ENCODE results near the gene AGAP2. TPM values are rescaled to one million over a fixed set of nuclear protein-coding genes. Genes with fewer than 3 reads are reported as not detected.
"Not testable (repeated sequence)": the region's sequence is repeated elsewhere in the genome, so short reads cannot be mapped to it uniquely, and the experiment has no call there.

AGAP2 gene
- polyA plus RNA-seq (ENCODE audit: insufficient read length in 4 of 4), result 1 to 10 TPM; 1.1 to 1.8 (median 1.2) TPM

DNA sequence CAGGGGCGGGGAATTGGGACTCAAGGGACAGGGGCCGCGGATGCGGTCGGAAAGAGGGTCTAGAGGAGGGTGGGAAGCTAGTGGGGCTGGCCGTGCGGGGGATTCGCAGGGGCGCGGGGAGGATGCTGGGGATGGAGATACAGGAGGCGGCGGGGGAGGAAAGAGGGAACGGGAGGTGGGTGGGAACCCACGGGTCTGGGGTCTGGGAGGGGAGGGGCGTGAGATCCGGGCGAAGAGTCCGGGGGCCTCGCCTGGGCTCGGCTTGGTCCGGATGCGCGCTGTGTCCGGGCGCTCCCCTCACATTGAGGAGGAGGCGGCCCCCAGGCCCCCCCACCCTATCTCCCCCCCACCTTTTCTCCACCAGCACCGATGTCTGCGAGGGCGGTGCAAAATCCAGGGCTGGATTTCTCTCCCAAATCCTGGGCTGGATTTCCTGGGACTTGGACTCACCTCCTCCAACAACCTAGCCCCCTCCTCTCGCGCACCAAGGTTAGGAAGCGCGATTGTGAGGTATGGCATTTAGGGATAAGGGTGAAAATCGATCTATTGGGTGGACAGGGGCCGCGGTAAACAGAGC is at the start of gene AGAP2:
Gene AGAP2 (minus strand): TSS at position 82 of the 577 bp plus-strand sequence. CDS start 496 bp downstream, outside the sequence.
- no peak for DNase-seq (ENCODE audit: low read depth in 4 of 4, low spot score in 2 of 4)

GRCh38 chr12:57783861-57784260 is 45.3 kb upstream of the AGAP2 start:
- no peak for DNase-seq (ENCODE audit: low read depth in 4 of 4, low spot score in 2 of 4)

DNA sequence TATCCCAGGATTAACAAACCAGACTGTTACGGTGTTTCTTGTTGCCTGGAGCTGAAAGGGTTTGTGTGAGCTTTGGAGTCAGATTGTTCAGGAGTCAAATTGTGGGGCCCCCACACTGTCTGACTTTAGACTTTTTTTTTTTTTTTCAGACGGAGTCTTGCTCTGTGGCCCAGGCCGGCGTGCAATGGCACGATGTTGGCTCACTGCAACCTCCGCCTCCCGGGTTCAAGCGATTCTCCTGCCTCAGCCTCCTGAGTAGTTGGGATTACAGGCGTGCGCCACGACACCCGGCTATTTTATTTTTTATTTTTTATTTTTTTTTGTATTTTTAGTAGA is 44.9 kb upstream of the AGAP2 start:
- no peak for DNase-seq (ENCODE audit: low read depth in 4 of 4, low spot score in 2 of 4)

DNA sequence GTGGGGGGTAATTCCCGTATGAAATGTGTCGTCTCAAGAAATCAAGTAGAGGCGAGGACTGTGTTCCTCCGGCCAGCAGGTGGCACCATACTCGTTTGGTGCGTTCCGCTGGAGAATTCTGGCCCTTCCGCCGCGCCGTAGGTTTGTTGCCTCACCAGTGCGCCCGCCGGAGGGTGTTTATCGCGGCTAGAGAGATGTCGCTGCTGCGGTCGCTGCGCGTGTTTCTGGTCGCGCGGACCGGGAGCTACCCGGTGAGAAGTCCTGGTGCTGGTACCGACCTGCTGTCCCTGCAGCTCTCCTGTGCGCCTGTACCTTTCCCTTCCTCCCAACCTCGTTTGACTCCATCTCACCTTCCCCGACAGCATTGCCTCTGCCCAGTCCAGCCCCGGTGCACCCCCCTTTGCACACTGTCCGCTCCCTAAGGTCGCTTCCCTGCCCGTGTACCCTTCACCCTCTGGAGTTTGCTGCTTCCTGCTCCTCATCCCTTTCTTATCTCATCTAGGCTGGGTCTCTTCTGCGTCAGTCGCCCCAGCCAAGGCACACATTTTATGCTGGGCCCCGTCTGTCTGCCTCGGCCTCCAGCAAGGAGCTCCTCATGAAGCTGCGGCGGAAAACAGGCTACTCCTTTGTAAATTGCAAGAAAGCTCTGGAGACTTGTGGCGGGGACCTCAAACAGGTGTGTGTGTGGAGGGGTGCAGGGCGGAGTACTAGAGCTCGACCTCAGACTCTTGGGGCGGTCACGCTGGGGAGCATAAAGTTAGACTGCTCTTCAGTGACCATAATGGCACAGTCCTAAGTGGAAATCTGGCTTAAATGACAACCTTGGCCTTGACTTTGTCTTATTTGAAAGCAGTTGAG is 44.3 kb upstream of the AGAP2 start, which contains the start of gene TSFM:
Gene TSFM (plus strand): TSS at position 180 of the 858 bp plus-strand sequence. CDS start 15 bp downstream, at position 195.
- peak; percentile 67 to 95 (median 87) for DNase-seq (ENCODE audit: low read depth in 4 of 4, low spot score in 2 of 4)

- DNase-seq (ENCODE audit: low read depth in 4 of 4, low spot score in 2 of 4), result no peak
These were observed 43.7 kb upstream of the AGAP2 start for GRCh38 chr12:57782243-57782607.

DNA sequence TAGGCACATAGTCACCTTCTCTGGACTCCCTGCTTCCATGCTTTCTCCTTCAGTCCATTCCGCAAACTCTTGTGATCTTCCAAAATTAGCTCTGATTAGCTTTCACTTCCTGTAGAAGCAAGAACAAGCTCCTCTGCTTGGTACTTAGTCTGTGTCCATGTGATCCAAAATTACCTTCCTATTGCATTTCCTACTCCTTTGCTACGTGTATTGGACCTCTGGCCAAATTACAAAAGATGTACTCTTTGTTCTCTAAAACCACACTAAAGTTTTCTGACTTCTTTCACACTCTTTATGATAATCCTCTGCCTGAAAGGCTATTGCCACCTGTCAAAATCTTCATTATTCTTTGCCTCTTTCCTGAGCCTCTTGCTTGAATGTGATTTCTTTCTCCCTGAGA is 43.3 kb upstream of the AGAP2 start:
- no peak for DNase-seq (ENCODE audit: low read depth in 4 of 4, low spot score in 2 of 4)

DNA sequence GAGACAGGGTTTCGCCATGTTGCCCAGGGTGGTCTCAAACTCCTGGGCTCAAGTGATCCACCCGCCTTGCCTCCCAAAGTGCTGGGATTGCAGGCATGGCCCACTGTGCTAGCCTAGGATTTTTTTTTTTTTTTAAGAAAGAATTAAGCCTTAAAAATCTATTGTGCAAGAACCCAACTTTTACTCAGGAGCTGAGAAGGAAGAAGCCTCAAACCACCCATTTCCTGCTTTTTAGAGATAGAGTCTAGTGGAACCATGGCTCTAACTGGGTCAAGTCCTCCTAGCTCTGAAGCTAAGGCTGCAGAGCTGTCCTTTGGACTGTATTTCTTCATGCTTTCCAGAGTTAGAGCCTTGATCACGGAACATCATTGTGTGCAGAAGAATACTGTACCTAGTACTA is 42.7 kb upstream of the AGAP2 start:
- DNase-seq (ENCODE audit: low read depth in 4 of 4, low spot score in 2 of 4), result no peak

GRCh38 chr12:57780284-57780897 is 41.8 kb upstream of the AGAP2 start:
- DNase-seq (ENCODE audit: low read depth in 4 of 4, low spot score in 2 of 4), result no peak

DNA sequence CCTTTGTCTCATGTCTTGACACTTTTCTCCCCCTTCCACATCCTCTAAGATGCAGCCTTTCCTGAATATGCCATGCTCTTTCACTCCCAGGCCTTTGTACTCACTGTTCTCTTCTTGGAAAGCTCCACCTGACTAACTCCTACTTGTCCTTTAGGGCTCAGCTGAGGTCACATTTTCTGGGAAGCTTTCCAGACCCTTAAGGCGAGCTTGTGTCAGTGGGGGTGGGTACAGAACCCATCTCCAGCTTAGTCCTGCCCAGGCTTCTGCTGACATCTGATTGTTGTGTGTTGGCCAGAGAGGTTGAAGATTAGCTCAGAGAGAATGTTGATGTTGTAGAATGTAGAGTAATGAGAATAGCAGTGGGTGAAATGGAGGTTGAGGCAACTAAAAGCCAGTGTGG is 41.2 kb upstream of the AGAP2 start:
- no peak for DNase-seq (ENCODE audit: low read depth in 4 of 4, low spot score in 2 of 4)

DNA sequence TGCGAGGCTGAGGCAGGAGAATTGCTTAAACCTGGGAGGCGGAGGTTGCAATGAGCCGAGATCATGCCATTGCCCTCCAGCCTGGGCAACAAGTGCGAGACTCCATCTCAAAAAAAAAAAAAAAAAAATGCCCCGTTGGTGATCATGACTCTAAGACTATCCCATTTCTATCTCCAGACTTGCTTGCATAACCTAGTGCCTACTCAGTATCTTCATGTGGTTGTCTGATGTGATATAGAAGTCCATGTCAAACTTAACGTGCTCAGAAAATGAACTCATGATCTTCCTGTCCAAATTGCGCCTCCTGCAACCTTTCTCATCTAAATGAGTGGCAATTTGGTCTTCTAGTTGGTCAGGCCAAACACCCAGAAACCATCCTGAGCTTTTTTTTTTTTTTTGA is 39.4 kb upstream of the AGAP2 start:
- no peak for DNase-seq (ENCODE audit: low read depth in 4 of 4, low spot score in 2 of 4)

GRCh38 chr12:57777367-57777766 is 38.8 kb upstream of the AGAP2 start:
- no peak for DNase-seq (ENCODE audit: low read depth in 4 of 4, low spot score in 2 of 4)

DNA sequence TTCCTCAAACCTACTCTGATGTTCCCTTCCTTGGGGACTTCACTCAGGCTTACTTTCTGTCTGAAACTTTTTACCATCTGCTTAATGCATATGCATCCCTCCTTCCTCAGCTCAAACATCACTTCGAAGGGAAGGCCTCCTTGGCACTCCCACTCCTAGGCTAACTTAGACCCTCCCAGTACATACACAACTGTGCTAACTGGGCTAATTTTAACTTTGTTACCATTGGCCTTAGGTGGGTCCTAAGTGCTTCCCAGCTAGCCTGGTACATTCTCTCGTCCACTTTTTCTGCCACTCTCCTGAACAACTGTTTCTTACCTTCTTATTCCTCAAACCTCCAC is 37.7 kb upstream of the AGAP2 start:
- DNase-seq (ENCODE audit: low read depth in 4 of 4, low spot score in 2 of 4), result no peak

GRCh38 chr12:57775563-57776246 is 37.2 kb upstream of the AGAP2 start:
- no peak for DNase-seq (ENCODE audit: low read depth in 4 of 4, low spot score in 2 of 4)

- DNase-seq (ENCODE audit: low read depth in 4 of 4, low spot score in 2 of 4), result no peak
These were observed 36.5 kb upstream of the AGAP2 start for GRCh38 chr12:57775044-57775443.

- not testable (repeated sequence) for DNase-seq (ENCODE audit: low read depth in 4 of 4, low spot score in 2 of 4)
These were observed 36.1 kb upstream of the AGAP2 start for GRCh38 chr12:57774634-57775033.

- DNase-seq (ENCODE audit: low read depth in 4 of 4, low spot score in 2 of 4), result no peak
These were observed 34.1 kb upstream of the AGAP2 start, which contains the start of gene EEF1AKMT3 for GRCh38 chr12:57772429-57773322. Gene EEF1AKMT3, plus strand, starts transcription at chr12:57772614. Its CDS starts 111 bp downstream, at chr12:57772725.

DNA sequence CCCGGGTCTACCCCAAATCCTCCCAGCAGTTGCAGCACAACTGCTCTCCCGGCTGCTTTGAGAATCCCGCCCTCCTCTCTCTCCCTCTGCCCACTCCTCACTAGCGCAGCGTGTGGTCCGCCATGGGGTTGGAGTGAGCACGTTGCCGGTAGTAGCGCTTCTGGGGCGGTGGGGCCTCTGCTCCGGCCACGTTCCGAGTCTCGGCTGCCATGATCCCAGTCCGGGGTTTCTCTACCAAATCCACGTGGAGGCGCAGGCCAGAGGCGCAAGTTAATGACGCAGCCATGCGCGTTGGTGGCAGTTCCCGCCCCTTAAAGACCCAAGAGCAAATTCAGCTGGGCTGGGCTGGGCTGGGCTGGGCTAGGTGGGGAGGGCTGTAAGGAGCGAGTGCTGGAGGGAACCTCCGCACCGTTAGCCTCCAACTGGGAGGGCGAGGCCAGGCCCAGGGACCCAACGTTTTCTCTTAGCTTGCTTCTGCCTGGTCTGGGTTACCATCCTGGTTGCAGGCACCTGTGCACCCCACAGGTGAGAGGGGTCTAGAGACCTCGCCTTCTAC is 33.4 kb upstream of the AGAP2 start, which contains the start of gene METTL1:
Gene METTL1 (minus strand): TSS at position 233 of the 556 bp plus-strand sequence. CDS start 22 bp downstream, at position 211.
- DNase-seq (ENCODE audit: low read depth in 4 of 4, low spot score in 2 of 4), result peak; percentile 86 to 96 (median 94)

DNA sequence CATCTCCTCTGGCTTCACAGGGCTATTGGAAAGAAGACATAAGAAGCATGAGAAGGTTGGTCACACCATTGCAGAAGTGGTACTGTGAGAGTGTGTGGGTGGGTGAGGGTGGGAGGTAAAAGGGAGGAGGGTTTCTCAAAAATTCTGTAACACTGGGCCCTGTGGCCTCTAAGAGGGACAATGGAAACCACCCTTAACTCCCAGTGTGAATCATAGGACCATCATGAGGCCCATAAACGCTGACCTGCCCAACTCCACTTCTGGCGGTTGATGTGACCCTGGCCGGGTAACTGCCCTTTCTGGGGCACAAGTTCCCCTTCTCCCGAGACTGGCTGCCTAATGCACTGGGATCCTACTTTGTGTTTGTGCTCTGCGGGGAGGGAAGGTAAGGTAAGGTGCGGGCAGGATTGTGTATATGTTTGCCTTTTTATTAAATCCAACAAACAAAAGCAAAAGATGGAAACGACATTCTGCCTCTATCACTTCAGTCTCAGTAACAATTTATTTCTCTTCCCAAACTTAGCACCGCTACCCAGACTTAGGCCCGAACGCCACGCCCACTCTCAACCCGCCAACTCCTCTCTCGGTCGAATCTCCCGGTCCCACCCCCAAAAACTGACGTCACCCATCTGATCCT is 32.8 kb upstream of the AGAP2 start:
- peak in 2 of 4 donors; percentile 87 to 88 for DNase-seq (ENCODE audit: low read depth in 4 of 4, low spot score in 2 of 4)

DNA sequence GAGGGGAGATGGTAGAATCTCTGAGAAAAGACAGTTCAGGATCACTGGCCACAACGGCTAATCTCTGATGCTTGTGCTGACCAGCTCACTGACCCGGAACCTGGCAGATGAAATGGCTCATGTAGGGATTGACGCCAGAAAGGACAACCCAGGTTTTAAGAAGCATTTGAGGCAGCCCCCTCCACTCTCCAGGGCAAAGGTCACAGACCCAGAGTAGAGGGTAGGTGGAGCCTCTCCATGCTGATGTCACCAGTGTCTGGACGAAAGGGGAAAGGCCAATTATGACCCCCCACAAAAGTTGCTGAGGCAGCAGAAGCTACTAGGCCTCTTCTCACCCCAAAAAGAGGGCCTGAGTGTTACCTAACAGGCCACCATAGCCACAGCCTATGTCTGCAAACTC is 32.2 kb upstream of the AGAP2 start:
- no peak for DNase-seq (ENCODE audit: low read depth in 4 of 4, low spot score in 2 of 4)
